Activated B cell treated with CpG ODN at 0.5 μM for 24 hours (primary cell): Measurements from ENCODE around the gene MFAP3. TPM values are rescaled to one million over a fixed set of nuclear protein-coding genes. Genes with fewer than 3 reads are reported as not detected.

Experiments used
- ATAC-seq: fragments of 200-7000 bp; cut with Tn5 transposase; one replicate; pipeline ENCODE4 v1.10.0; 2021; ENCODE audit warnings: low read depth, mild to moderate bottlenecking, moderate library complexity
- CTCF ChIA-PET: fragments of 350-600 bp; sonication (Branson Sonifier 250); formaldehyde crosslinking; loops from one replicate; lab custom pipeline; 2021; ENCODE audit warnings: antibody characterized with exemption; lab: Charles Lee
- POLR2A ChIA-PET: fragments of 350-600 bp; sonication (Branson Sonifier 250); formaldehyde crosslinking; loops from one replicate; lab custom pipeline; 2021; ENCODE audit warnings: antibody characterized with exemption; lab: Charles Lee
- DNase-seq: peaks from one replicate; pipeline ENCODE4 v3.0.0; 2022
- H3K27ac Mint-ChIP-seq: one replicate; pipeline ENCODE4 v1.8.0; 2020; ENCODE audit warnings: mixed read lengths
- H3K27me3 Mint-ChIP-seq: one replicate; pipeline ENCODE4 v1.8.0; 2021; ENCODE audit warnings: mixed read lengths
- H3K36me3 Mint-ChIP-seq: one replicate; pipeline ENCODE4 v1.8.0; 2021; ENCODE audit warnings: low read depth, mixed read lengths
- H3K4me1 Mint-ChIP-seq: one replicate; pipeline ENCODE4 v1.8.0; 2021; ENCODE audit warnings: mixed read lengths
- H3K4me3 Mint-ChIP-seq: one replicate; pipeline ENCODE4 v1.8.0; 2020; ENCODE audit warnings: mild to moderate bottlenecking, mixed read lengths
- H3K9me3 Mint-ChIP-seq: one replicate; pipeline ENCODE4 v1.8.0; 2020; ENCODE audit warnings: mixed read lengths
- CTCF ChIP-seq: fragments of 200-600 bp; IDR thresholded peaks from one replicate; pipeline ENCODE4 v1.8.0; 2022; ENCODE audit warnings: antibody characterized with exemption, mild to moderate bottlenecking
- intact Hi-C: fragments of 100-400 bp; cut with micrococcal nuclease; formaldehyde crosslinking; loops from one replicate; pipeline ENCODE4 v1.15.1; 2024
- total RNA-seq: library from RNA; stranded (reverse); gene quantifications from 2 replicates; pipeline ENCODE4 v1.2.3, GENCODE V29; 2022

MFAP3 gene
- total RNA-seq, 1 donor from 2014 or later: 20.8 TPM

GRCh38 chr5:154077696-154078095 lies 38.9 kb downstream of the MFAP3 start:
- Mint-ChIP-seq H3K9me3 (no peaks in the 10 kb centered on the region), H3K4me1 (no peaks in the 10 kb centered on the region), H3K4me3 (no peak overlapping the region), H3K36me3 (no peaks in the 10 kb centered on the region), H3K27me3 (peaks cover 6% of the 10 kb centered on the region), H3K27ac (no peak overlapping the region)
- POLR2A ChIA-PET: no interaction called here
- no peak for ATAC-seq
- intact Hi-C loops: no loop called here
- no peak for TF ChIP-seq CTCF
- DNase-seq: no peak
- CTCF ChIA-PET: interaction anchor here (6.9 kb wide), 1 partner anchor 328 kb away, joined by 169 read pairs; no protein-coding TSS in a partner anchor

GRCh38 chr5:154078272-154078671 lies 39.5 kb downstream of the MFAP3 start:
- TF ChIP-seq CTCF: no peak
- Mint-ChIP-seq H3K36me3 (no peaks in the 10 kb centered on the region), H3K9me3 (no peaks in the 10 kb centered on the region), H3K27me3 (peaks cover 6% of the 10 kb centered on the region), H3K27ac (no peak overlapping the region), H3K4me3 (no peak overlapping the region), H3K4me1 (no peaks in the 10 kb centered on the region)
- POLR2A ChIA-PET: no interaction called here
- DNase-seq (no peak), ATAC-seq (no peak)
- CTCF ChIA-PET: no interaction called here
- intact Hi-C loops: no loop called here

- ATAC-seq: no peak
- no peak for TF ChIP-seq CTCF
- no peak overlapping the region for H3K4me3 Mint-ChIP-seq
- POLR2A ChIA-PET: no interaction called here
- no peaks in the 10 kb centered on the region for H3K9me3 Mint-ChIP-seq
- H3K36me3 Mint-ChIP-seq: no peaks in the 10 kb centered on the region
- intact Hi-C loops: no loop called here
- H3K27ac Mint-ChIP-seq: no peak overlapping the region
- CTCF ChIA-PET: interaction anchor here (0.7 kb wide), 1 partner anchor 9 kb away, joined by 3 read pairs; no protein-coding TSS in a partner anchor
- no peak for DNase-seq
- no peaks in the 10 kb centered on the region for H3K4me1 Mint-ChIP-seq
- H3K27me3 Mint-ChIP-seq: peaks cover 10% of the 10 kb centered on the region
Observed at GRCh38 chr5:154081246-154081645, 42.5 kb downstream of the MFAP3 start.

- intact Hi-C loops: no loop called here
- Mint-ChIP-seq H3K27me3 (peaks cover 11% of the 10 kb centered on the region), H3K36me3 (no peaks in the 10 kb centered on the region), H3K4me3 (no peak overlapping the region), H3K9me3 (no peaks in the 10 kb centered on the region), H3K27ac (no peak overlapping the region), H3K4me1 (no peaks in the 10 kb centered on the region)
- no peak for DNase-seq
- TF ChIP-seq CTCF: no peak
- ATAC-seq: no peak
- CTCF ChIA-PET: no interaction called here
- POLR2A ChIA-PET: no interaction called here
Observed at GRCh38 chr5:154084062-154084639, 45.4 kb downstream of the MFAP3 start.

- no peaks in the 10 kb centered on the region for H3K4me1 Mint-ChIP-seq
- TF ChIP-seq CTCF: no peak
- peaks cover 19% of the 10 kb centered on the region for H3K27me3 Mint-ChIP-seq
- H3K9me3 Mint-ChIP-seq: no peaks in the 10 kb centered on the region
- DNase-seq (no peak), ATAC-seq (no peak)
- H3K36me3 Mint-ChIP-seq: no peaks in the 10 kb centered on the region
- POLR2A ChIA-PET: no interaction called here
- H3K4me3 Mint-ChIP-seq: no peak overlapping the region
- no peak overlapping the region for H3K27ac Mint-ChIP-seq
- intact Hi-C loops: no loop called here
- CTCF ChIA-PET: interaction anchor here (0.7 kb wide), 1 partner anchor 14 kb away, joined by 3 read pairs; no protein-coding TSS in a partner anchor
Observed at GRCh38 chr5:154086146-154086545, 47.4 kb downstream of the MFAP3 start.
